Measurements from ENCODE around the gene IL36B.

Gene IL36B

GRCh38 chr2:113076954-113077669, 24.4 kb upstream of the IL36B start:
- no peak for DNase-seq (ENCODE audit: low read depth in 3 of 3, low spot score in 1 of 3)

DNA sequence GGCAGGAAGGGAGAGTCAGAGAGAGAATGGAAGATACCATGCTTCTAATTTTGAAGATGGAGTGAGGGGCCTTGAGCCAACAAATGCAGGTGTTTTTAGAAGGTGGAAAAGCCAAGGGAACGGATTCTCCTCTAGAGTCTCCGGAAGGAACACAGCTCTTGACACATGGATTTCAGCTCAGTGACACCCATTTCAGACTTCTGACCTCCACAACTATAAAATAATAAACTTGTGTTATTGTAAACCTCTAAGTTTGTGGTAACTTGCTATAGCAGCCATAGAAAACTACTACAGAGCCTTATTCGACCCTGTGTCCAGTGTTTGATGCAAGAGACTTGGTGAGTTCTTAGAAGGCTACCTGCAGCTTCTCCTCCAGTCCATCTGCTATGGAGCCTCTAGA, 22.9 kb upstream of the IL36B start:
- no peak for DNase-seq (ENCODE audit: low read depth in 3 of 3, low spot score in 1 of 3)

DNA sequence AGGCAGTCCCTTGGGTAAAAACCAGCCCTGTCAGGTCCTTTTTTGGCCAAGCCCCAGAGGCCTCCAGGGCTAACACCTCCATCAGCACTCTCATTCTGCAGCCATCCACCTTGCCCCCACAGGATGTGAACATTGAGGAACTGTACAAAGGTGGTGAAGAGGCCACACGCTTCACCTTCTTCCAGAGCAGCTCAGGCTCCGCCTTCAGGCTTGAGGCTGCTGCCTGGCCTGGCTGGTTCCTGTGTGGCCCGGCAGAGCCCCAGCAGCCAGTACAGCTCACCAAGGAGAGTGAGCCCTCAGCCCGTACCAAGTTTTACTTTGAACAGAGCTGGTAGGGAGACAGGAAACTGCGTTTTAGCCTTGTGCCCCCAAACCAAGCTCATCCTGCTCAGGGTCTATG, 22.4 kb upstream of the IL36B start:
- DNase-seq (ENCODE audit: low read depth in 3 of 3, low spot score in 1 of 3) = no peak

DNA sequence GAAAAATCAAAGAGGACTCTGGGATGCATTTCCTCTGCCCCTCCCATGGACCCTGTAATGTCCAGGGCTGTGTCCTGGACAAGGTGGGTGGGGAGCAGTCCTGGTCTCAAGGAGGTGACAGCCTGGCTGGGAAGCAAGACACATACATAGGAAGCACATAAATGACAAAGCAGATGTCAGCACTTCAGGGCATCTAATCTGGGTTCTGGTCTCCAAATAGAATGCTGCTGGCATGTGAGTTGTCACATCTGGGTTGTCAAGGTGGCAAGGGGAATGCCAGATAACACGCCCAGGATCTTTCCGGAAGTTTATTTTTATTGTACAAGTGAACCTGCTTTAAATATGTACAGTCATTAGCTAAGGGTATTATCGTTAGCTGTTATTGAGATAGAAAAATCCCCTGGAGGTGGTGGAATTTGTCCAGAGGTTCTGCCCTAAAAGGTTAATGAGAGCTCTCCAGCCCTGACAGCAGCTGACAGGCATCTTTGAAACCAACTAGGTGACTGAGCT, 20.7 kb upstream of the IL36B start:
- no peak for DNase-seq (ENCODE audit: low read depth in 3 of 3, low spot score in 1 of 3)

DNA sequence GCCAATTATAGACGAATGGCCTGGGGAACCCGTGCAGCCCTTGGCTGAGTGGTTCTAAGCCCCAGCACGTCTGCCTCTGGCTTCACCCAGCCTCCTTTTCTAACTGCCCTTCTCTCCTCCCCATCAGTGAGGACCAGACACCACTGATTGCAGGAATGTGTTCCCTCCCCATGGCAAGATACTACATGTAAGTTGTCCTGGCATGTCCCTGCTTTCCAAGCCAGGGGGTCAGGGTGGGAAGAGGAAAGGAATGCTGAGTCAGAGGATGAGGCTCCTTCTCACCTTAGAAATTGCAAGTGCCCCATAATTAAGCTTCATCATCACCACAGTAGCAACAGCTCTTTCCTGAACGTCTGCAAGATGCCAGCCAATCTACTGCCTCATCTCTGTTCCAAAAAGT, 19.9 kb upstream of the IL36B start:
- no peak for DNase-seq (ENCODE audit: low read depth in 3 of 3, low spot score in 1 of 3)

GRCh38 chr2:113070606-113070975, 17.9 kb upstream of the IL36B start:
- DNase-seq (ENCODE audit: low read depth in 3 of 3, low spot score in 1 of 3) = no peak

- DNase-seq (ENCODE audit: low read depth in 3 of 3, low spot score in 1 of 3) = no peak
Measured at GRCh38 chr2:113069676-113070605, 17.3 kb upstream of the IL36B start.

GRCh38 chr2:113068706-113069485, 16.2 kb upstream of the IL36B start:
- DNase-seq (ENCODE audit: low read depth in 3 of 3, low spot score in 1 of 3) = no peak

DNA sequence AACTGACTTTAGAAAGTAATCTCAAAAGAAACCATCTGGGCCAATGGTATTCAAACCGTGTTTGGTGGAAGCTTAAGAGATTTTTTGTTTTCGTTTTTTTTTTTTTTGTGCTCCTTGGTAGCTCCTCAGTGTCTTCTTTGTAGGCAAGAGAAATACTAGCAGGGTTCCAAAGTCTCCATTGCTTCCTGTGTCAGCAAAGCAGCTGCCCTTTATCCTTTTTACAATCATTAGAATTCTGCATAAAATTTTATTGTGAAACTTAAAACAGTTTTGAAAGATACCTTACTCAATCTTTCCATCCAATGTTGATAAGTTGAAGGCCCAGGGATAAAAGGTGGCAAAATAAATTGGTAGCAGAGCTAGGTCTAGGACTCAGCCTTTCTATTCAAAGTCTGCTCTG, 15.6 kb upstream of the IL36B start:
- DNase-seq (ENCODE audit: low read depth in 3 of 3, low spot score in 1 of 3) = no peak

GRCh38 chr2:113067681-113068080, 15.0 kb upstream of the IL36B start, which contains the start of gene IL1F10:
TSS of gene IL1F10 (plus strand) at chr2:113067970. CDS start at chr2:113072739, 4,769 bp downstream.
- no peak for DNase-seq (ENCODE audit: low read depth in 3 of 3, low spot score in 1 of 3)

DNA sequence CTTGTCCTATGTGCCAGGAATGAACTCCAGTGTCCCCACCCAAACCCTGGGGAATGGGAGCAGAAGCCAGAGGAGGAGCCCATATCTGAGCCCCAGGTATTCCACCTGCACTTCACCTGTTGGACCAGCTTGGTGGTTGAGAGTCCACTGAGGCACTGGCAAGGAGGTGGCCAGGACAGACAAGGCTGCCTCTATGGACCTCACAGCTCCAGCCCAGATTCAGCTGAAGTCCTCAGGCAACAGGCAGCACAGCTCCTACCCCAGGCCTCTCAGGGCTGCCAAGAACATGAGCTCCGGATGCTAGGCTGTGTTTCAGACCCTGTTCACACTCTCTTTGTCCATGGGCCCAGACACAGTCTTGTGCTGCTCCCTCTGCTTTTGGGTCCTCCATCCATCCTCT, 12.2 kb upstream of the IL36B start:
- DNase-seq (ENCODE audit: low read depth in 3 of 3, low spot score in 1 of 3) = no peak

- no peak for DNase-seq (ENCODE audit: low read depth in 3 of 3, low spot score in 1 of 3)
Measured at GRCh38 chr2:113064281-113064680, 11.6 kb upstream of the IL36B start.

GRCh38 chr2:113061896-113062770, 9.5 kb upstream of the IL36B start:
- DNase-seq (ENCODE audit: low read depth in 3 of 3, low spot score in 1 of 3) = no peak

DNA sequence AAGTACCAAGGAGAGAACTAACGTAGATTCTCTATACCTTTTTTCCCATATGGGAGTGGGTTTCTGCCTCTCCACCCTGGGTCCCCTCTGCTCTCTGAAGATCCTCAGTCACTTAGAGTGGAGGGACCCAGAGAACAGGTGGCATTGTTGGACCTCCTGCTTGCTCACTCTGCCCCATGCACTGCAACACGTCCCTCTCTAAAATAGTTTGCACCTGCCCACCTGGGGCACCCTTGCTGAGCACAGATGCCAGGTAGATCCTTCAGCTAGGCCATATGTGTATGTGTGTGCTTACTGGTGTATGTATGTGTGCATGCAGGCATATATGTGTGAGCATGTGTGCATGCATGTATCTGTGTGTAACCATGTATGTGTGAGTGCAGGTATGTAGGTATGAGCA, 8.6 kb upstream of the IL36B start:
- DNase-seq (ENCODE audit: low read depth in 3 of 3, low spot score in 1 of 3) = no peak

DNA sequence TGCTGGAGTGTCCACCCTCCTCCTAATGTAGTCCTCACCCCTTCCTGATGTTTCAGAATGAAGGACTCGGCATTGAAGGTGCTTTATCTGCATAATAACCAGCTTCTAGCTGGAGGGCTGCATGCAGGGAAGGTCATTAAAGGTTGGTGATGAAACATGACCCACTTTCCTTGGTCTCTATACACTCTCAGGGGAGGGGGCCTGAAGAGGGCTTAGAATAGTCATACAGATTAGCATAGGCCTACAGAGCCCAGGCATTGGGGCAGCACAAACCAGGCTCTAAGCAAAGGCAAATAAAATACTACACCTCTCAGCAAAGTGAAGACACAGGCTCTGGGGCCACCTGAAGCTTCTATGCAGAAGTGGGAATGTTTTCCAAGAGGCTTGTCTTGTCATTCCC, 8.1 kb upstream of the IL36B start:
- DNase-seq (ENCODE audit: low read depth in 3 of 3, low spot score in 1 of 3) = no peak

DNA sequence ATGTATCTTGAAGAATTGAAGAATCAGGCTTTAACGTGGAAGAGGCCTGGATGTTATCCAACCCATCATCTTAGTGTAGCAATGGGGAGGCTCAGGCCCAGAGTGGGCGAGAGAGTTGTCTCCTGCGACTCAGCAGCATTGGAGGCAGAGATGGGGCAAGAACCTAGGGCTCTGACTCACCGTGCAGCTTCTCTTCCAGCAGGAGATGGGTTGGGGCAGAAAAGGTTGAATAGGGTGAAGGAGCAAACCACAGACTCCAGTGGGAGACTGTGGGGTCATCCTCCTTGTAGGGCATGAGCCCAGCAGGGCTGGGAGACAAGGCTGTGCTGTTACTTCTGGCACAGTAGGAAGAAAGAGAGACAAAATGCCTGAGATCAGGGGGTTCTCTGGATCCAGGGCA, 7.7 kb upstream of the IL36B start:
- DNase-seq (ENCODE audit: low read depth in 3 of 3, low spot score in 1 of 3) = no peak

GRCh38 chr2:113058998-113059960, 6.6 kb upstream of the IL36B start, which contains the start of gene IL36RN:
TSS of gene IL36RN (plus strand) at chr2:113059198. CDS start at chr2:113059439, 241 bp downstream.
- DNase-seq (ENCODE audit: low read depth in 3 of 3, low spot score in 1 of 3) = no peak

GRCh38 chr2:113058411-113058994, 5.8 kb upstream of the IL36B start:
- DNase-seq (ENCODE audit: low read depth in 3 of 3, low spot score in 1 of 3) = no peak

DNA sequence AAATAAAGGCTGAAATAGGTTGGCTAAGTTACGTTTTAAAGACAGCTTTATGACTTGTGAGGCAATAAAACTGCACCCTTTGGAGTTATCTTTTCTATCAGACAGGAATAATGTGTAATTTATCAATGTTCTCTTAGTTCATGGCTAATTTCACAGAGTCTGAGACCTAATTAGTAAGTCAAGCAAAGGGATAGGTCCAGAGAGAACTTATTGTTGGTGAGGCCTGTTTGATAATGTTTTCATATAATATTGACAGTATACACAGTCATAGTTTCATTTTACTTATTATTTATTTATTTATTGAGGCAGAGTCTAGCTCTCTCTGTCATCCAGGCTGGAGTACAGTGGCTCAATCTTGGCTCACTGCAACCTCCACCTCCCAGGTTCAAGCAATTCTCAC, 4.5 kb upstream of the IL36B start:
- DNase-seq (ENCODE audit: low read depth in 3 of 3, low spot score in 1 of 3) = no peak

Measured in stimulated activated CD4-positive, alpha-beta T cell treated with anti-CD3 and anti-CD28 coated beads, TNF-alpha, amount 100 ng/mL, for 1 hour (primary cell).